ENCODE measurements around the gene TMEM183A.
A peak's percentile ranks its signal among the peaks of the same experiment; 100 is the strongest.

TMEM183A gene

GRCh38 chr1:203072002-203072602, 64.9 kb downstream of the TMEM183A start:
- DNase-seq, result no peak

DNA sequence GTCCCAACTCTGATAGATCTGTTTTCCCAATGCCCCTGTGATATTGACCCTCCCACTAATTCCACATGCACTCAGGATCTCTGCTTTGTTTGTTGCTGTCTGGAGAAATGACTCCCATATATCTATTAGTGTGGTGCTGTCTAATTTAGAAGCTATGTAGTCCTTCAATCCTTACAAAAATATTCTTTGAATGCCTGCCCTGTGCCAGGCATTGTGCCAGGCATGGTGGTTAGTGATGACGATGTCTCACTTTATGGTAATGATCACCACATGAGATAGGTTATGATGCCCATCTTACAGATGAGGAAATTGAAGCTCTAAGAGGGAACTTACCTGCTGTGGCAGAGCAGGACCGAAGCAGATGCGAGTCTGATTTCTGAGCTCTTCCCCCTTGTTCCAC, 65.7 kb downstream of the TMEM183A start:
- DNase-seq, result peak; percentile 18

GRCh38 chr1:203073469-203073868, 66.3 kb downstream of the TMEM183A start:
- no peak for DNase-seq
